K562 (cell line): Measurements from ENCODE around the gene CCDC116. TPM values are rescaled to one million over a fixed set of nuclear protein-coding genes. Genes with fewer than 3 reads are reported as not detected.
A peak's percentile ranks its signal among the peaks of the same experiment; 100 is the strongest.

Experiments
- BHLHE40 ChIP-seq: IDR thresholded peaks from 2 replicates; pipeline ENCODE4 v1.6.1; 2011; ENCODE audit warnings: low read length, improper control_type of control experiment
- CEBPB ChIP-seq: fragments of 450-650 bp; IDR thresholded peaks from 2 replicates; pipeline ENCODE4 v1.6.1; 2016; ENCODE audit warnings: missing genetic modification characterization, missing compliant biosample characterization
- FOXP4 ChIP-seq: sonication (generic); formaldehyde crosslinking; IDR thresholded peaks from 2 replicates; pipeline ENCODE4 v1.8.0; 2022; ENCODE audit warnings: mild to moderate bottlenecking, missing genetic modification reagents, borderline replicate concordance
- IRF2 ChIP-seq: sonication (generic); formaldehyde crosslinking; IDR thresholded peaks from 2 replicates; pipeline ENCODE4 v1.8.1; 2022; ENCODE audit warnings: mild to moderate bottlenecking, missing genetic modification reagents
- MEIS2 ChIP-seq: fragments of 450-650 bp; IDR thresholded peaks from 2 replicates; pipeline ENCODE4 v1.6.1; 2014; ENCODE audit warnings: mild to moderate bottlenecking; ENCODE audit not compliant: partially characterized antibody
- NFIX ChIP-seq: fragments of 250-450 bp; sonication (Bioruptor Pico); IDR thresholded peaks from 2 replicates; pipeline ENCODE4 v1.4.0; 2020; ENCODE audit warnings: low read depth, mild to moderate bottlenecking, moderate library complexity
- NR2C2 ChIP-seq, 2 experiments: fragments of 200-800 bp in 1 of 2; sonication (Bioruptor generic) in 1 of 2; sonication (generic) in 1 of 2; formaldehyde crosslinking in 1 of 2; IDR thresholded peaks; 2 replicates each; pipeline versions ENCODE4 v1.6.1 to v1.8.0; 2016 to 2022; ENCODE audit warnings: mild to moderate bottlenecking in 1 of 2, missing compliant biosample characterization in 1 of 2, missing genetic modification characterization in 1 of 2, missing genetic modification reagents in 1 of 2
- NR4A1 ChIP-seq, 2 experiments: fragments of 250-450 bp in 1 of 2; fragments of 450-650 bp in 1 of 2; sonication (Bioruptor Pico) in 1 of 2; IDR thresholded peaks; 2 replicates each; pipeline versions ENCODE4 v1.4.0 to v1.6.1; 2016 to 2020; ENCODE audit warnings: mild to moderate bottlenecking in 2 of 2, missing compliant biosample characterization in 1 of 2, missing genetic modification characterization in 1 of 2, moderate library complexity in 1 of 2
- POLR2AphosphoS5 ChIP-seq: IDR thresholded peaks from 2 replicates; pipeline ENCODE4 v1.6.1; 2011; ENCODE audit warnings: mild to moderate bottlenecking, low read depth, low read length, moderate library complexity; ENCODE audit not compliant: control insufficient read depth, insufficient read depth
- SIN3A ChIP-seq, 2 experiments: fragments of 150-350 bp in 1 of 2; IDR thresholded peaks; 2 replicates each; pipeline ENCODE4 v1.6.1; 2011 to 2016; ENCODE audit warnings: borderline replicate concordance in 2 of 2, low read depth in 2 of 2, low read length in 2 of 2, mild to moderate bottlenecking in 2 of 2, moderate library complexity in 2 of 2; ENCODE audit not compliant: control insufficient read depth in 1 of 2
- SIRT6 ChIP-seq: IDR thresholded peaks from one replicate; pipeline ENCODE4 v1.6.1; 2012; ENCODE audit warnings: low read depth, mild to moderate bottlenecking, control low read depth, inconsistent platforms, low read length, moderate library complexity
- SRF ChIP-seq, 2 experiments: fragments of 250-450, 450-650 bp in 1 of 2; sonication (Bioruptor Pico) in 1 of 2; sonication (generic) in 1 of 2; formaldehyde crosslinking; IDR thresholded peaks; 2 replicates each; pipeline versions ENCODE4 v1.5.0 to v1.5.1; 2020 to 2022; ENCODE audit warnings: mild to moderate bottlenecking in 1 of 2, missing genetic modification reagents in 1 of 2
- STAT6 ChIP-seq: sonication (generic); formaldehyde crosslinking; IDR thresholded peaks from 2 replicates; pipeline ENCODE4 v1.8.1; 2023; ENCODE audit warnings: mild to moderate bottlenecking, missing genetic modification reagents
- ZBTB11 ChIP-seq, 3 experiments: fragments of 200-800 bp in 1 of 3; fragments of 250-450 bp in 1 of 3; fragments of 450-650 bp in 1 of 3; sonication (Bioruptor Pico) in 1 of 3; sonication (Bioruptor generic) in 1 of 3; formaldehyde crosslinking in 1 of 3; IDR thresholded peaks; 2 replicates each; pipeline versions ENCODE4 v1.6.1 to v1.8.0; 2016 to 2022; ENCODE audit warnings: mild to moderate bottlenecking in 2 of 3, missing genetic modification characterization in 2 of 3, missing compliant biosample characterization in 1 of 3, moderate library complexity in 1 of 3
- ZC3H11A ChIP-seq: IDR thresholded peaks from 2 replicates; pipeline ENCODE4 v1.6.1; 2012; ENCODE audit warnings: low read depth, low read length, improper control_type of control experiment
- ZKSCAN3 ChIP-seq: fragments of 250-450 bp; sonication (Bioruptor Pico); IDR thresholded peaks from 2 replicates; pipeline ENCODE4 v1.4.0; 2020
- polyA plus RNA-seq, 8 experiments: library from polyadenylated mRNA; depleted of rRNA in 4 of 8; stranded (reverse) in 5 of 8; unstranded in 3 of 8; fragments of >200 nt; fragmentation: Nextera tagmentation in 2 of 8; fragmentation: Illumina TruSeq in 1 of 8; extraction: Ambion mirVana in 2 of 8; extraction: Trizol in 1 of 8; gene quantifications; 2 replicates each; pipeline versions ENCODE4 v1.2.1 to v1.2.3, GENCODE V29; 2011 to 2014; ENCODE audit warnings: inconsistent platforms in 1 of 8, missing spikeins in 1 of 8
- total RNA-seq, 7 experiments: library from RNA; depleted of rRNA in 6 of 7; stranded (reverse); fragments of >200 nt in 6 of 7; fragmentation: Illumina TruSeq in 2 of 7; extraction: Trizol in 2 of 7; gene quantifications; 2 replicates each; pipeline versions ENCODE4 v1.2.1 to v1.2.3, GENCODE V29; 2011 to 2021; ENCODE audit warnings: low replicate concordance in 1 of 7

The CCDC116 gene
- total and polyA plus RNA-seq, 9 of the 15 experiments (the other 6 are each of a cell fraction or from before 2014, with no cell fraction given): 1.6 to 11.3 (median 4.7) TPM

GRCh38 chr22:21642584-21643448, 10.3 kb downstream of the CCDC116 start (continued):
- TF ChIP-seq SIRT6 (peak; percentile 50), IRF2 (CRISPR knock-in tag) (no peak), NR4A1 (CRISPR knock-in tag; IDR thresholded peaks at IDR 0.05) (no peak), NR4A1 (tag; IDR thresholded peaks at IDR 0.05) (no peak), FOXP4 (CRISPR knock-in tag) (no peak), ZC3H11A (peak; percentile 96), CEBPB (no peak), NR2C2 (CRISPR knock-in tag; IDR thresholded peaks at IDR 0.05) (no peak), NR2C2 (tag; IDR thresholded peaks at IDR 0.05) (no peak), BHLHE40 (peak; percentile 59; the same call in 1 of the 2 replicates), STAT6 (CRISPR knock-in tag) (no peak; the same call in none of the 2 replicates), ZKSCAN3 (CRISPR knock-in tag) (no peak), ZBTB11 (CRISPR knock-in tag; IDR thresholded peaks at IDR 0.05) (no peak), MEIS2 (no peak), SIN3A (IDR thresholded peaks at IDR 0.05; ENCODE audit: borderline replicate concordance in 2 of 2, control insufficient read depth in 1 of 2, low read depth in 2 of 2, low read length in 2 of 2) (peak in 1 of 2 experiments; percentile 96; a peak in 2 of 4 replicates), NFIX (no peak), POLR2AphosphoS5 (no peak), SRF (CRISPR knock-in tag; IDR thresholded peaks at IDR 0.05) (no peak)
